HepG2 (cell line): Measurements from ENCODE around the gene TDRD9. TPM values are rescaled to one million over a fixed set of nuclear protein-coding genes. Genes with fewer than 3 reads are reported as not detected.

Source experiments
- HMG20B ChIP-seq: conservative IDR thresholded peaks from 2 replicates; pipeline ENCODE4 v1.6.1; 2016; ENCODE audit warnings: missing genetic modification reagents, missing compliant biosample characterization
- HOXD1 ChIP-seq: sonication (generic); formaldehyde crosslinking; IDR thresholded peaks from 2 replicates; pipeline ENCODE4 v1.5.0; 2020; ENCODE audit warnings: missing genetic modification reagents
- ISL2 ChIP-seq: sonication (generic); formaldehyde crosslinking; IDR thresholded peaks from 2 replicates; pipeline ENCODE4 v1.5.0; 2020; ENCODE audit warnings: missing genetic modification reagents
- KAT7 ChIP-seq: IDR thresholded peaks from 2 replicates; pipeline ENCODE4 v1.6.1; 2018; ENCODE audit warnings: borderline replicate concordance, missing compliant biosample characterization
- KLF13 ChIP-seq: sonication (generic); formaldehyde crosslinking; IDR thresholded peaks from 2 replicates; pipeline ENCODE4 v1.4.0; 2020; ENCODE audit warnings: mild to moderate bottlenecking, missing genetic modification reagents
- MIXL1 ChIP-seq: IDR thresholded peaks from 2 replicates; pipeline ENCODE4 v1.6.1; 2016
- RAD21 ChIP-seq: fragments of 450-650 bp; formaldehyde crosslinking; IDR thresholded peaks from 2 replicates; pipeline ENCODE4 v1.5.0; 2020; ENCODE audit warnings: mild to moderate bottlenecking
- RBAK ChIP-seq: sonication (generic); formaldehyde crosslinking; IDR thresholded peaks from 2 replicates; pipeline ENCODE4 v1.5.1; 2020; ENCODE audit warnings: mild to moderate bottlenecking, missing genetic modification reagents
- SYNCRIP ChIP-seq: fragments of 200-400 bp; formaldehyde crosslinking; IDR thresholded peaks from 2 replicates; pipeline ENCODE4 v1.6.1; 2018; ENCODE audit warnings: mild to moderate bottlenecking, low read depth, low read length; ENCODE audit not compliant: insufficient read depth
- TGIF2 ChIP-seq: IDR thresholded peaks from 2 replicates; pipeline ENCODE4 v1.6.1; 2016; ENCODE audit warnings: control low read depth, missing compliant biosample characterization
- ZNF10 ChIP-seq: sonication (generic); formaldehyde crosslinking; IDR thresholded peaks from 2 replicates; pipeline ENCODE4 v1.4.0; 2020; ENCODE audit warnings: mild to moderate bottlenecking, low read depth, missing genetic modification reagents, borderline replicate concordance
- ZNF441 ChIP-seq: sonication (generic); formaldehyde crosslinking; IDR thresholded peaks from 2 replicates; pipeline ENCODE4 v1.7.0; 2021; ENCODE audit warnings: missing genetic modification reagents, borderline replicate concordance
- ZNF749 ChIP-seq: sonication (generic); formaldehyde crosslinking; IDR thresholded peaks from 2 replicates; pipeline ENCODE4 v1.8.0; 2022; ENCODE audit warnings: mild to moderate bottlenecking, missing genetic modification reagents, moderate library complexity, borderline replicate concordance
- ZNF761 ChIP-seq: sonication (generic); formaldehyde crosslinking; conservative IDR thresholded peaks from 2 replicates; pipeline ENCODE4 v1.4.0; 2020; ENCODE audit warnings: mild to moderate bottlenecking, missing genetic modification reagents
- ZNF772 ChIP-seq: sonication (generic); formaldehyde crosslinking; IDR thresholded peaks from 2 replicates; pipeline ENCODE4 v1.5.0; 2020; ENCODE audit warnings: mild to moderate bottlenecking, missing genetic modification reagents
- ZNF839 ChIP-seq: sonication (generic); formaldehyde crosslinking; IDR thresholded peaks from 2 replicates; pipeline ENCODE4 v1.4.0; 2020; ENCODE audit warnings: missing genetic modification reagents, mild to moderate bottlenecking, borderline replicate concordance
- polyA plus RNA-seq, 8 experiments: library from polyadenylated mRNA; depleted of rRNA in 3 of 8; stranded (reverse) in 7 of 8; unstranded in 1 of 8; fragments of >200 nt; fragmentation: Illumina TruSeq in 4 of 8; extraction: Trizol in 4 of 8; gene quantifications; 2 replicates each; pipeline versions ENCODE4 v1.2.1 to v1.2.3, GENCODE V29; 2011 to 2016; ENCODE audit warnings: low read depth in 4 of 8, missing spikeins in 1 of 8, mixed read lengths in 1 of 8; ENCODE audit not compliant: insufficient read depth in 1 of 8
- total RNA-seq, 5 experiments: library from RNA; depleted of rRNA; stranded (reverse); fragments of >200 nt; fragmentation: Illumina TruSeq; extraction: Trizol; gene quantifications; 2 replicates each; pipeline ENCODE4 v1.2.3, GENCODE V29; 2016; ENCODE audit warnings: low read depth in 1 of 5
- TF ChIP-seq, protein P1 (sequence below): sonication (generic); formaldehyde crosslinking; IDR thresholded peaks from 2 replicates; pipeline ENCODE4 v1.5.0; 2020; ENCODE audit warnings: missing genetic modification reagents, mild to moderate bottlenecking, borderline replicate concordance
- TF ChIP-seq, protein P2 (sequence below): sonication (generic); formaldehyde crosslinking; IDR thresholded peaks from 2 replicates; pipeline ENCODE4 v1.4.0; 2020; ENCODE audit warnings: missing genetic modification reagents
- TF ChIP-seq, protein P3 (sequence below): sonication (generic); formaldehyde crosslinking; IDR thresholded peaks from 2 replicates; pipeline ENCODE4 v1.4.0; 2020; ENCODE audit warnings: mild to moderate bottlenecking, missing genetic modification reagents
- TF ChIP-seq, protein P4 (sequence below): sonication (generic); formaldehyde crosslinking; IDR thresholded peaks from 2 replicates; pipeline ENCODE4 v1.5.1; 2020; ENCODE audit warnings: mild to moderate bottlenecking, missing genetic modification reagents

TDRD9 gene
- total and polyA plus RNA-seq, 2 of the 13 experiments (the other 11 are each of a cell fraction or from before 2014, with no cell fraction given), result not detected

DNA sequence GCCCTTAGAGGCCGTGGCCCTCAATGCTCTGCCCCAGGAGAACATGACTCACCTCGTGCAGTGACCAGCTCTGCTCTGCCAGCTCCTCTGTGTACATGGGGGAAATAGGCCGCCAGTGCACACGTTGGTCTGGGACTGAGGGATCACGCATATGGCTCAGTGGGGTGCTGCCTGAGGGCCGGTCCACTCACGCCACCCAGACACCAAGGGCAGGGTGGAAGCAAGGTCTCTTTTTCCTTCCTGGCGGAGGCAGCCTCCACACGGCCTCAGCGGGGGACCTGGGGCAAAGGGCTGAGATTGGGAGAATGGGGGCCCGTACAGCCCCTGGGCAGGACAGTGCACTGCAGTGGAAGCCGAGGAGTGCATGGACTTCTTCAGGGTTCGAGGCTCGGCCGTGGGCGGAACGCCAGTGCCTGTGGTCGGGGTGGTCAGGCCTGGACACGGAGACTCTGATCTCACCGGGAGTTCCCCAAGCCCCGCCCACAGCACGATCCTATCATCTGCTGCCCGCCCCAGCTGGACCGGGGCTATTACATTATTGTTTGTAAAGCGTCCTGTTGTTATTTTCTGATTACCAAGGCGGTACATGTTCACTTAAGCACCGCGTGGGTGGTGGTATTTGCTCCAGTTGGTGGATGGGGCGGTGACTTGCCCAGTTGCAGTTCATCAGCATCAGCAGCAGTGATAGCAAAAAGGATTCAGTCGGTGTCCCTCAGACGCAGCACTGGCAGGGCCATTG, 38.8 kb upstream of the TDRD9 start (continued):
- TF ChIP-seq, protein P1, sequence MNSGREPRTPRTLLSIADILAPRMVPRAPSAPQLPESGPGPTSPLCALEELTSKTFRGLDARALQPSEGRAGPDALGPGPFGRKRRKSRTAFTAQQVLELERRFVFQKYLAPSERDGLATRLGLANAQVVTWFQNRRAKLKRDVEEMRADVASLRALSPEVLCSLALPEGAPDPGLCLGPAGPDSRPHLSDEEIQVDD (CRISPR knock-in tag), result peak; percentile 58; the same call in 1 of the 2 replicates
- TF ChIP-seq, protein P2, sequence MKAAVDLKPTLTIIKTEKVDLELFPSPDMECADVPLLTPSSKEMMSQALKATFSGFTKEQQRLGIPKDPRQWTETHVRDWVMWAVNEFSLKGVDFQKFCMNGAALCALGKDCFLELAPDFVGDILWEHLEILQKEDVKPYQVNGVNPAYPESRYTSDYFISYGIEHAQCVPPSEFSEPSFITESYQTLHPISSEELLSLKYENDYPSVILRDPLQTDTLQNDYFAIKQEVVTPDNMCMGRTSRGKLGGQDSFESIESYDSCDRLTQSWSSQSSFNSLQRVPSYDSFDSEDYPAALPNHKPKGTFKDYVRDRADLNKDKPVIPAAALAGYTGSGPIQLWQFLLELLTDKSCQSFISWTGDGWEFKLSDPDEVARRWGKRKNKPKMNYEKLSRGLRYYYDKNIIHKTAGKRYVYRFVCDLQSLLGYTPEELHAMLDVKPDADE, result peak; percentile 80; the same call in 1 of the 2 replicates
- TF ChIP-seq ZNF839 (peak; percentile 20; the same call in 1 of the 2 replicates), ZNF441 (CRISPR knock-in tag) (peak; percentile 57; the same call in 1 of the 2 replicates), ISL2 (CRISPR knock-in tag) (peak; percentile 40; the same call in 1 of the 2 replicates), TGIF2 (CRISPR knock-in tag) (peak; percentile 22; the same call in 1 of the 2 replicates), ZNF761 (CRISPR knock-in tag) (peak; percentile 77), HMG20B (CRISPR knock-in tag) (no peak), RBAK (peak; percentile 41; the same call in 1 of the 2 replicates), ZNF749 (CRISPR knock-in tag) (no peak; the same call in 1 of the 2 replicates), HOXD1 (CRISPR knock-in tag) (no peak), RAD21 (CRISPR knock-in tag) (no peak), ZNF772 (0 out of 2 replicates have a peak, but pooled peaks have one; percentile 28), SYNCRIP (no peak), KAT7 (CRISPR knock-in tag) (no peak), ZNF10 (CRISPR knock-in tag) (no peak), KLF13 (CRISPR knock-in tag) (no peak), MIXL1 (CRISPR knock-in tag) (no peak)
- TF ChIP-seq, protein P3, sequence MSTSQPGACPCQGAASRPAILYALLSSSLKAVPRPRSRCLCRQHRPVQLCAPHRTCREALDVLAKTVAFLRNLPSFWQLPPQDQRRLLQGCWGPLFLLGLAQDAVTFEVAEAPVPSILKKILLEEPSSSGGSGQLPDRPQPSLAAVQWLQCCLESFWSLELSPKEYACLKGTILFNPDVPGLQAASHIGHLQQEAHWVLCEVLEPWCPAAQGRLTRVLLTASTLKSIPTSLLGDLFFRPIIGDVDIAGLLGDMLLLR (CRISPR knock-in tag), result no peak
- TF ChIP-seq, protein P4, sequence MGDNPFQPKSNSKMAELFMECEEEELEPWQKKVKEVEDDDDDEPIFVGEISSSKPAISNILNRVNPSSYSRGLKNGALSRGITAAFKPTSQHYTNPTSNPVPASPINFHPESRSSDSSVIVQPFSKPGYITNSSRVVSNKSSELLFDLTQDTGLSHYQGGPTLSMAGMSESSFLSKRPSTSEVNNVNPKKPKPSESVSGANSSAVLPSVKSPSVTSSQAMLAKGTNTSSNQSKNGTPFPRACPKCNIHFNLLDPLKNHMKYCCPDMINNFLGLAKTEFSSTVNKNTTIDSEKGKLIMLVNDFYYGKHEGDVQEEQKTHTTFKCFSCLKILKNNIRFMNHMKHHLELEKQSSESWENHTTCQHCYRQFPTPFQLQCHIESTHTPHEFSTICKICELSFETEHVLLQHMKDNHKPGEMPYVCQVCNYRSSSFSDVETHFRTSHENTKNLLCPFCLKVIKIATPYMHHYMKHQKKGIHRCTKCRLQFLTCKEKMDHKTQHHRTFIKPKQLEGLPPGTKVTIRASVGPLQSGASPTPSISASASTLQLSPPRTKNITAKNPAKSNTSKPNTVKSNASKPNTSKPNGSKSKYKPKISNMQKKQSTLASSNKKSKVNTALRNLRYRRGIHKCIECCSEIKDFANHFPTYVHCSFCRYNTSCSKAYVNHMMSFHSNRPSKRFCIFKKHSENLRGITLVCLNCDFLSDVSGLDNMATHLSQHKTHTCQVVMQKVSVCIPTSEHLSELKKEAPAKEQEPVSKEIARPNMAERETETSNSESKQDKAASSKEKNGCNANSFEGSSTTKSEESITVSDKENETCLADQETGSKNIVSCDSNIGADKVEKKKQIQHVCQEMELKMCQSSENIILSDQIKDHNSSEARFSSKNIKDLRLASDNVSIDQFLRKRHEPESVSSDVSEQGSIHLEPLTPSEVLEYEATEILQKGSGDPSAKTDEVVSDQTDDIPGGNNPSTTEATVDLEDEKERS, result peak; percentile 72; the same call in 1 of the 2 replicates
